ENCODE measurements around the gene JUND. TPM values are rescaled to one million over a fixed set of nuclear protein-coding genes. Genes with fewer than 3 reads are reported as not detected.

The JUND gene
- total and polyA plus RNA-seq, 10 donors: 47.5 to 232 (median 146) TPM

DNA sequence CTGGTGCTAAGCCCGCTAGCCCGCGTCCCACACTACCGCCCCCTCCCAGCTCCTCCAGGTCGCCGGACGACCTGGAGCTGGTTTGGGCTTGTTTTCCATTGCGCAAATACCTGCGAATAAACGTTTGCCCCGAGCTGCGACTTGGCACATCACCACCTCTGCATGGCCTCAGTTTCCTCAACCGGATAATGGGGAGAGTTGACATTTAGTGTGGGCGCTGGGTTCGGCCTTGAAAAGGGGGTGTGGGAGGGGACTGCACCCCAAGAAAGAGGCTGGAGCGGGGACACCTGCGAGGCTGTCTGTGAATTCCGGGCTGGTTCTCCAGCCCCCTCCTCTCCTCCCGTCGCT lies 11.0 kb upstream of the JUND start:
- DNase-seq: no peak
- Histone ChIP-seq H3K9me3 (no peaks in the 10 kb centered on the region), H3K27ac (peak overlapping the region; percentile 95 to 100 (median 98)), H3K36me3 (no peaks in the 10 kb centered on the region), H3K4me1 (peaks cover 31 to 68% (median 51%) of the 10 kb centered on the region in 6 donors), H3K4me3 (peak overlapping the region; percentile 45 to 78 (median 56)), H3K27me3 (replicated peaks in 1 of 7) (no peaks in the 10 kb centered on the region)
- intact Hi-C loops (cut with DNase I; ENCODE audit: low total_unique reads): no loop called here
- WGBS, 5 donors: 0% methylated on average over 13 to 20 of the region's 20 CpGs
- no peak for TF ChIP-seq POLR2AphosphoS5 (IDR thresholded peaks at IDR 0.05)
- TF ChIP-seq, protein P1, sequence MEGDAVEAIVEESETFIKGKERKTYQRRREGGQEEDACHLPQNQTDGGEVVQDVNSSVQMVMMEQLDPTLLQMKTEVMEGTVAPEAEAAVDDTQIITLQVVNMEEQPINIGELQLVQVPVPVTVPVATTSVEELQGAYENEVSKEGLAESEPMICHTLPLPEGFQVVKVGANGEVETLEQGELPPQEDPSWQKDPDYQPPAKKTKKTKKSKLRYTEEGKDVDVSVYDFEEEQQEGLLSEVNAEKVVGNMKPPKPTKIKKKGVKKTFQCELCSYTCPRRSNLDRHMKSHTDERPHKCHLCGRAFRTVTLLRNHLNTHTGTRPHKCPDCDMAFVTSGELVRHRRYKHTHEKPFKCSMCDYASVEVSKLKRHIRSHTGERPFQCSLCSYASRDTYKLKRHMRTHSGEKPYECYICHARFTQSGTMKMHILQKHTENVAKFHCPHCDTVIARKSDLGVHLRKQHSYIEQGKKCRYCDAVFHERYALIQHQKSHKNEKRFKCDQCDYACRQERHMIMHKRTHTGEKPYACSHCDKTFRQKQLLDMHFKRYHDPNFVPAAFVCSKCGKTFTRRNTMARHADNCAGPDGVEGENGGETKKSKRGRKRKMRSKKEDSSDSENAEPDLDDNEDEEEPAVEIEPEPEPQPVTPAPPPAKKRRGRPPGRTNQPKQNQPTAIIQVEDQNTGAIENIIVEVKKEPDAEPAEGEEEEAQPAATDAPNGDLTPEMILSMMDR (IDR thresholded peaks at IDR 0.05 in 8 of 11, conservative IDR thresholded peaks at IDR 0.05 in 3 of 11): peak in 1 of 11 experiments; percentile 13

DNA sequence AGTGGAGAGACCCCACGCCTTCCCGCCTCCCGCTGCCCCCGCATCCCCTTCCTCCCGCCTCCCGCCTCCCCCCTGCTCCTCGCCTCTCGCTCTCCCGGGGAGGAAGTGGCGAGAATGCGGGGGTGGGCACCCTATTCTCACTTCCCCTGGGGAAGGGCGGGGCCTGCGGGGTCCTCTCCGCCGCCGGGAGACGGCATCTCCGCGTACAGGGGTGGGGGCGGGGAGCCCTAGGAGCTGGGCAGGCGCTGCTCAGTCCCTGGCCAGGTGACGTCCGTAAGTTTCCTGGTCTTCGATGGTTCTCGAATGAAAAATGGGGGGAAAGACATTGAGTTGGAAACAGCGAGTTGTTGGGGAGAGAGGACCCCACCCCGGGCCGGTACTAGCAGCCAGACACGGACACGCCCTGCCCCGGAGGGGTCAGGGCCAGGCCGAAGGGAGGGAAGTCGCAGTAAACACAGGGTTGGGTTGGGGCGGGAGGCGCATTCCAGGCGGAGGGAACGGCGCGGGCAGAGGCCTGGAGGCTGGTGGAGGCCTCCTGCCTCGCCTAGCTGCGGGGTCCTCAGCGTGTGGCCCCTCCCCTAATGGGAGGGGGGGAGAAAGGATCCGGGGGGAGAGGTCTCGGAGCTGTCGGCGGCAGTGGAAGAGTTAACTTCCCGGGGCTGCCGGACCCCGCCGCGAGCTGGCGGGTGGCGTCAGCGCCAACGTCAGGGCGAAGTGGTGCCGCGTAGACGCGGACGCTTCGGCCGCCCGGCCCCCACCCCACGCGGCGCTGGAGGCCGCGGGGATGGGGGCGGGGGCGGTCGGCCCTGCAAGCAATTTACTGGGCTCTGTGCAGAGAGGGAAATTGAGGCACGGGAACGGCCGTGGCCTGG lies 10.4 kb upstream of the JUND start:
- peak; percentile 98 for DNase-seq
- Histone ChIP-seq H3K27me3 (replicated peaks in 1 of 7) (no peaks in the 10 kb centered on the region), H3K4me1 (peaks cover 31 to 68% (median 51%) of the 10 kb centered on the region in 6 donors), H3K4me3 (peak overlapping the region; percentile 45 to 78 (median 56)), H3K27ac (peak overlapping the region; percentile 95 to 100 (median 98)), H3K9me3 (no peaks in the 10 kb centered on the region), H3K36me3 (no peaks in the 10 kb centered on the region)
- TF ChIP-seq POLR2A (IDR thresholded peaks at IDR 0.05): peak; percentile 31 to 75 (median 70)
- TF ChIP-seq, protein P1 (IDR thresholded peaks at IDR 0.05 in 8 of 11, conservative IDR thresholded peaks at IDR 0.05 in 3 of 11): no peak
- peak; percentile 94 to 96 (median 96) for TF ChIP-seq POLR2AphosphoS5 (IDR thresholded peaks at IDR 0.05)
- 0 to 1% (median 1%) methylated on average over 39 to 75 of the region's 75 CpGs for WGBS, 5 donors
- intact Hi-C loops (cut with DNase I; ENCODE audit: low total_unique reads): no loop called here

DNA sequence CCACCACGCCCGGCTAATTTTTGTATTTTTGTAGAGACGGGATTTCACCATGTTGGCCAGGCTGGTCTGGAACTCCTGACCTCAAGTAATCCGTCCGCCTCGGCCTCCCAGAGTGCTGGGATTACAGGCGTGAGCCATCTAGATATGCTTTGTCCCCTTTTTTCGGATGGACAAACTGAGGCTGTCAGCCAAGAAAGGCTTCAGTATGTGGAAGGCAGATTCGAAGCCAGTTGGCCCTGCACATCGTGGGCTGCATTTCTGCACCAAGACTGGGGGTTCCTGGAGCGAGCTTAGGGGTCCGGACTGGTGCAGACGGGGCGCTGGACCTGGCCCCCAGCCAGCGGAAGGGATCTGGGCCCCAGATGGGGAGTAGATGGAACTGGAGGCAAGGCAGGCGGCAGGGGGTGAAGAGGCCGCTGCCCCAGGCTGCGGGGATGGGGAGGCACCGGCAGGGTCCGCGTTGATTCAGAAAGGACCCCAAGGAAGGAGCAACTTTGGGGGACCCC lies 9.7 kb upstream of the JUND start:
- Histone ChIP-seq H3K27me3 (replicated peaks in 1 of 7) (no peaks in the 10 kb centered on the region), H3K4me3 (peak overlapping the region in 7 of 8 donors; percentile 45 to 78 (median 57)), H3K27ac (peak overlapping the region; percentile 95 to 100 (median 98)), H3K4me1 (peaks cover 31 to 74% (median 51%) of the 10 kb centered on the region in 6 donors), H3K9me3 (no peaks in the 10 kb centered on the region), H3K36me3 (no peaks in the 10 kb centered on the region)
- 21 to 42% (median 34%) methylated on average over 19 to 21 of the region's 21 CpGs for WGBS, 5 donors
- TF ChIP-seq POLR2A (IDR thresholded peaks at IDR 0.05) (no peak), POLR2AphosphoS5 (IDR thresholded peaks at IDR 0.05) (no peak)
- TF ChIP-seq, protein P1 (IDR thresholded peaks at IDR 0.05 in 8 of 11, conservative IDR thresholded peaks at IDR 0.05 in 3 of 11): no peak
- DNase-seq: no peak
- intact Hi-C loops (cut with DNase I; ENCODE audit: low total_unique reads): no loop called here
